Ishikawa (cell line): ENCODE measurements around the gene KCNG1.
A peak's percentile ranks its signal among the peaks of the same experiment; 100 is the strongest.

Source experiments
- CEBPB ChIP-seq: IDR thresholded peaks from 2 replicates; pipeline ENCODE4 v1.6.1; 2012
- CREB1 ChIP-seq: IDR thresholded peaks from 2 replicates; pipeline ENCODE4 v1.6.1; 2012; ENCODE audit warnings: low read depth
- EGR1 ChIP-seq: IDR thresholded peaks from 2 replicates; pipeline ENCODE4 v1.6.1; 2012
- EP300 ChIP-seq: IDR thresholded peaks from 2 replicates; pipeline ENCODE4 v1.6.1; 2012; ENCODE audit warnings: borderline replicate concordance
- FOXM1 ChIP-seq: IDR thresholded peaks from 2 replicates; pipeline ENCODE4 v1.6.1; 2012; ENCODE audit warnings: low read depth, borderline replicate concordance
- MAX ChIP-seq: IDR thresholded peaks from 2 replicates; pipeline ENCODE4 v1.6.1; 2012
- NFIC ChIP-seq: IDR thresholded peaks from 2 replicates; pipeline ENCODE4 v1.6.1; 2012
- RAD21 ChIP-seq: IDR thresholded peaks from 2 replicates; pipeline ENCODE4 v1.6.1; 2012; ENCODE audit warnings: low read depth
- REST ChIP-seq: IDR thresholded peaks from 2 replicates; pipeline ENCODE4 v1.6.1; 2012; ENCODE audit warnings: low read depth, mild to moderate bottlenecking
- TAF1 ChIP-seq: IDR thresholded peaks from 2 replicates; pipeline ENCODE4 v1.6.1; 2012; ENCODE audit warnings: low read depth, mild to moderate bottlenecking
- TCF12 ChIP-seq: IDR thresholded peaks from 2 replicates; pipeline ENCODE4 v1.6.1; 2012; ENCODE audit warnings: low read depth
- TEAD4 ChIP-seq: IDR thresholded peaks from 2 replicates; pipeline ENCODE4 v1.6.1; 2012
- USF1 ChIP-seq: IDR thresholded peaks from 2 replicates; pipeline ENCODE4 v1.6.1; 2012
- YY1 ChIP-seq: IDR thresholded peaks from 2 replicates; pipeline ENCODE4 v1.6.1; 2012; ENCODE audit warnings: low read depth
- ZBTB7A ChIP-seq: IDR thresholded peaks from 2 replicates; pipeline ENCODE4 v1.6.1; 2012; ENCODE audit warnings: low read depth

The KCNG1 gene

GRCh38 chr20:50969912-50970311 lies 53.0 kb downstream of the KCNG1 start:
- TF ChIP-seq YY1 (no peak), MAX (no peak), CEBPB (no peak), FOXM1 (no peak), USF1 (no peak), TCF12 (no peak), NFIC (no peak)

DNA sequence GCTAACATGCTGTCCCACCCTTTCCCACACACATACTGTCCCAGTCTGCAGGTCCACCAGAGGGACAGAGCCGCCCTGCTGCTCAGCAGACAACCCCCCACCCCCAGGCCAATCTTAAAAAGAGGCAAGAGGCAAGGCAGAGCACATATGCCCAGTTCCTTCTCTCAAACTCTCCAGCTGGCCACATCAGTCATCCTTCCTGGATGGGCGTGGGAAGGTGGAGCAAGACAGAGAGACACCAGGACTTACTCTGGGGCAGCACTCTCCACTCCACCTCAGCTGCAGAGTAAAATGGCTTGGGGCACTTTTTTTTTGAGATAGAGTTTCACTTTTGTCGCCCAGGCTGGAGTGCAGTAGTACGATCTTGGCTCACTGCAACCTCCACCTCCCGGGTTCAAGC lies 53.5 kb downstream of the KCNG1 start:
- TF ChIP-seq CEBPB (no peak), EGR1 (no peak), RAD21 (no peak), NFIC (no peak), FOXM1 (no peak), TCF12 (no peak), ZBTB7A (no peak), REST (no peak), EP300 (no peak), TAF1 (no peak), MAX (no peak), TEAD4 (no peak), USF1 (no peak), CREB1 (no peak), YY1 (no peak)

GRCh38 chr20:50968289-50968688 lies 54.6 kb downstream of the KCNG1 start:
- TF ChIP-seq FOXM1 = no peak
- TF ChIP-seq TAF1 = no peak
- TF ChIP-seq YY1 = no peak
- TF ChIP-seq NFIC = no peak
- no peak for TF ChIP-seq TCF12
- no peak for TF ChIP-seq CEBPB
- no peak for TF ChIP-seq REST
- TF ChIP-seq MAX = no peak
- TF ChIP-seq EP300 = no peak
- TF ChIP-seq USF1 = no peak
- TF ChIP-seq EGR1 = no peak

DNA sequence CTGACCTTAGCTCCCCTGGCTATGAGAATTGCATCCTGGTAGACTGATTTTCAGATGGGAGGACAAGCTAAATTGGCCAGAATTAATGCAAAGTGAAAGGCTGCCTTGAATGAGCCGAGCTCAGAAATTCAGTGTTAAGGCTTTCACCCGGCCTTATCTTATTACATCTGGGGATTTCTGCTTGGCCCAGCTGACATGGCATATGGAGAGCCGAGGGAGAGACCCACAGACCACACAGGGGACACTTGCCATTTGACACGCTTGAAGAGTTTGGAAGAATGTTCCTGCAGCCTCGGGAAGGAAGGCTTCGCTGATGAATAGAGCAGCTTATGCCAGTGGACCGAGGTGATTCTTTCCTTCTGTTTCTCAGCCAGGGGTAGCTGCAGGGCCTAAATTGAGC lies 55.3 kb downstream of the KCNG1 start:
- TF ChIP-seq NFIC (no peak), TEAD4 (peak; percentile 8; the same call in 1 of the 2 replicates), ZBTB7A (no peak)

DNA sequence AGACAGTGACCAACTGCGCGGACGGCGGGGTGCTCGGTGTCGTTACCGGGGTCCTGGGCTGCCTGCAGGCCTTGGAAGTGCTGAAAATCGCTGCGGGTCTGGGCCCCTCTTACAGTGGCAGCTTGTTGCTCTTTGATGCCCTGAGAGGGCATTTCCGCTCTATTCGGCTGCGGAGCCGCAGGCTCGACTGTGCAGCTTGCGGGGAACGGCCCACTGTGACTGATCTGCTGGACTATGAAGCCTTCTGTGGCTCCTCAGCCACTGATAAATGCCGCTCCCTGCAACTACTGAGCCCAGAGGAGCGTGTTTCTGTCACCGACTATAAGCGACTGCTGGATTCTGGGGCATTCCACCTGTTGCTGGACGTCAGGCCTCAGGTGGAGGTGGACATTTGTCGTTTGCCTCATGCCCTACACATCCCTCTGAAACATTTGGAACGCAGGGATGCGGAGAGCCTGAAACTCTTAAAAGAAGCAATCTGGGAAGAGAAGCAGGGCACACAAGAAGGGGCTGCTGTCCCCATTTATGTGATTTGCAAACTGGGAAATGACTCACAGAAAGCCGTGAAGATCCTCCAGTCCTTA lies 63.3 kb downstream of the KCNG1 start:
- TF ChIP-seq CREB1 (no peak), TAF1 (no peak), YY1 (no peak), NFIC (no peak), ZBTB7A (no peak), TCF12 (no peak), CEBPB (no peak), EP300 (no peak), RAD21 (no peak), EGR1 (no peak)
